NCI-H510A (cell line): ENCODE measurements around the gene PHLDB3.
A peak's percentile ranks its signal among the peaks of the same experiment; 100 is the strongest.
"Not testable (repeated sequence)": the region's sequence is repeated elsewhere in the genome, so short reads cannot be mapped to it uniquely, and the experiment has no call there.

Experiments used
- DNase-seq: peaks from one replicate; lab custom pipeline; 2025; lab: John Stamatoyannopoulos, UW

The PHLDB3 gene

DNA sequence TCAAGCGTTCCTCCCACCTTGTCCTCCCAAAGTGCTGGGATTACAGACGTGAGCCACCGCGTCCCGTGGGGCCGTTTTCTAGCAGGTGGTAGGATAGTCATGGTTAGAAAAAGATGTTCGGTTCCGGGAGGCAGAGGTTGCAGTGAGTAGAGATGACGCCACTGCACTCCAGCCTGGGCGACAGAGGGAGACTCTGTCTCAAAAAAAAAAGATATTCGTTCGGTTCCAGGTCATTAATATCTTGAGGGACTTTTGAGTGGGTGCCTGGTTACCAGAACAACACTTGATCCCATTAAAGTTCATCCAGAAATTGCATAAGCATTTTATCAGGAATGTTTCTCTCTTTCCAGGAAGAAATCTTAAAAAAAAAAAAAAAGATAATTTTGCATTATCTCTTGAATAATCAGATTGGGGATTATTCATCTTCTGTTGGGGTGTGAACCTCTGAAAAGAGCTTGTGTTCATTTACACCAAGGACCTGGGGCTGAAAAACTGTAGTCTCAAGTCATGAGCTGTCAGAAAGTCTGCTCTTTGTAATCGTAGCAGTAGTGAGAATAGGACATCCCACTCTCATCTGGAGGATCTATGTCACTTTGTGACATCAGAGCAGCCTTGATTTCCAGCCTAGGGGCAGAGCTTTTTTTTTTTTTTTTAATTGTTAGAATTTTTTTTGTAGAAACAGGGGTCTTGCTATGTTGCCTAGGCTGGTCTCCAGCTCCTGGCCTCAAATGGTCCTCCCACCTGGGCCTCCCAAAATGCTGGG, 23.5 kb upstream of the PHLDB3 start:
- DNase-seq: no peak

DNA sequence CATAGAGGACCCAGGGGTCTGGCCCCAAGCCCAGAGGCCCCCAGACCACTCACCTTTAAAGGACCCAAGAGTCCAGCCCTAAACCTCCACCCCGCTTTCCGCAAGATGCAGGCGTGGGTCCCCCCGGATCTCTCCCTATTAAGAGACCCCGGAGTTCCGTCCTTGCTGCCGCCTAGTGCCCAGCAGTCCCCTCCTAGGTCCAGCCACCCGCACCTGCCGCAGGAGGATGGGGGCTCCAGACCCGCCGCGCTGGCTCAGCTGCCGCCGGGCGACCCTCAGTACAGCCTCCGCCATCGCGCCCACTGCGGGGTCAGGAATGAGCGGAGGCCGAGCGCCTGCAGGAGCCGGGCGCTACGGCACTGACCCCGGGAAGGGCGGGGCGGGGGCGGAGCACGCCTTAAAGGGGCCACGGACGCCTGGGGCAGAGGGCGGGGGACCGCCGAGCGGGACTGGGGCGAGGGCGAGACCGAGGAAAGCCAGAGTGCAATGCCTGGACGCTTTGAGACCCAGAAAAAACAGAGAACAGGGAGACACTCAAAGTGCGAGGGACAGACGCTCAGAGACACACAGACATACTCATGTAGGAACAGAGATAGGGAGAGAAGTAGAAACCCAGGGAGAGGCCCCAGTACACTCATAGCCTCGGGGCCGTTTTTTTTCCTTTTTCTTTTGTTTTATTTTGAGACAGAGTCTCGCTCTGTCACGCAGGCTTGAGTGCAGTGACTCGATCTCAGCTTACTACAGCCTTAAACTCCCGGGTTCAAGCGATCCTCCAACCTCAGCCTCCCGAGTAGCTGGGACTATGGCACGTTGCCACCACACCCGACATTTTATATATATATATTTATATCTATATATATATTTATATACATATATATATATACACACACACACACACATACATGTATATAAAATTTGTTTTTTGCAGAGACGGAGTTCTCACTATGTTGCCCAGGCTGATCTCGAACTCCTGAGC, 22.6 kb upstream of the PHLDB3 start, which contains the start of gene ETHE1:
Gene ETHE1, minus strand, starts transcription at position 318 of the 976 bp plus-strand sequence. Its CDS starts 24 bp downstream, at position 294.
- DNase-seq: peak; percentile 28

DNA sequence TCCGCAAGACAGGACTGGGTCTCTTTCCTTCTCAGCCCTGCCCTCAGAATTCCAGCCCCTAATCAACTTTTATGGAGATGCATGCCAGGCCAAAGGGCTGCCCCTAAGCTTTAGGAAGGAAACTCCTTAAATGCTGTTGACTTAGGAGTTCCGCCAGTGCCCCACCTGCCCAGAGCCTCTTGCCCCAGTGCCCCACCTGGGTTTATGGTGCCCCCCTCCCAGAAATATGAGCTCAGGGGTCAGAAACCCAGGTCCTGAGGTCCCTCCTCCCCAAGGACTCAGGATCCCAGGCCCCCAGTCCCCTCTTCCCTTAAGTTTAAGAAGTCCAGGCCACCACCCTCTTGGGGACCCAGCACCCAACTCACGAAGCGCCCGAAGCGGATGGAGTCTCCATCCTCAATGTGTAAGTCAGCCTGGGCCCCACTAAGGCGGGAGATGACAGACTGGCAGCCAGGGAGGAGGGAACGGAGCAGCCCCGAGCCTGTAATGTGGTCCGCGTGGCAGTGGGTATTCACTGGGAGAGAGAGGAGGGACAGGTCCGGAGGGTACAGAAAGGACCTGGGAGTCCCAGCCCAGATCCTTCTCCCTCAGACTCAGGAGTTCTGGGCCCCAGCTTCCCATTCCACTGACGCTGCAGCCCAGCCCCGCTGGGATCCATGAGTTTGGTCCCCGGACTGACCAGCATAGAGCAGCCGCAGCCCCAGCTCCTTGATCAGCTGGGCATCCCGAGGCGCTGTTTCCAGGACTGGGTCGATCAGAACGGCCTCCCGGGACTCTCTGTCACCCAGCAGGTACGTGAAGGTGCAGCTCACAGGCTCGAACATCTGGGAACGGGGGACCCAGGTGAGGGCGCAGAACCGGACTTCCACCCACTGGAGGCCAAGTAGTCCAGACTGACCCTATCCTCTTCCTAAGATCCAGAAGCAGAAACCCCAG, 21.6 kb upstream of the PHLDB3 start:
- DNase-seq: no peak

DNA sequence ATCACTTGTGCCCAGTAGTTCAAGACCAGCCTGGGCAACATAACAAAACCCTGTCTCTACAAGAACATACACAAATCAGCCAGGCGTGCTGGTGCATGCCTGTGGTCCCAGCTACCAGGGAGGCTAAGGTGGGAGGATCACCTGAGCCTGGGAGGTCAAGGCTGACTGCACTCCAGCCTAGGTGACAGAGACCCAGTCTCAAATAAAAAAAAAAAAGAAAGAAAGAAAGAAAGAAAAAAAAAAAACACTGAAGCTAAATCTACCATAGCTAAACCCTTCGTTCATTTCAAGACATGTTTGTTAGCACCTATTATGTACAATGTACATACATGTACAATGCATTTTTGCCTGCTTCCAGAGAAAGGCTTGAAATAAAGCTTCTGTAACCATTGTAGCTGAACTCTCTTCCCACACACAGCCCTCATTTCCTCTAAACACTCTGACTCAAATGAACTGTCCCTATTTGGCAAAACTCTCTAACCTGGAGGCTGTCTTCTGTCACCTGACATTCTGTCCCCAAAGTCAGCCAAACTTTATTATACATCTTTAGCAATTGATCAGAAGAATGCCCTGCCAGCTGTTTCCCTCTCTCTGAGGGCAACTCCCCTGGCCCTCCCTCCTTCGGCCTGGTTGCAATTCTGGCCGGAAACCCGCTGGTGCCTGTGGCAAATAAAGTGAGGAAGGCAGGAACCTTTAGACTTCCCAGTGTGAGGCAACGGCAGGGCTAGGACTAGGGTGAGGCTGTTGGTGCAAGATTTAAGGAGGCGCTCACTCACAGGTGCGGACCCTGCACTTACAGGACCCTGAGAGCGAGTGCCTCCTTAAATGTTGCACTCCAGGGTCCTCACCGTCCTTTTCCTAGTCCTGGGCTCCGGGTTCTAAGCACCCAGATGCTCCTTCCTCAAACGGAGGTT, 20.6 kb upstream of the PHLDB3 start:
- DNase-seq: no peak

DNA sequence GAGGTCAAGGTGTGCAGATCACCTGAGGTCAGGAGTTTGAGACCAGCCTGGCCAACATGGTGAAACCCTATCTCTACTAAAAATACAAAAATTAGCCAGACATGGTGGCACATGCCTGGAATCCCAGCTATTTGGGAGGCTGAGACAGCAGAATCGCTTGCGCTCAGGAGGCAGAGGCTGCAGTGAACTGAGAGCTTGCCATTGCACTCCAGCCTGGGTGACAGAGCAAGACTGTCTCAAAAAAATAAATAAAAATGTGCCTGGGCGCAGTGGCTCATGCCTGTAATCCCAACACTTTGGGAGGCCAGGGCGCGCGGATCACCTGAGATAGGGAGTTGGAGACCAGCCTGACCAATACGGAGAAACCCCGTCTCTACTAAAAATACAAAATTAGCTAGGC, 19.1 kb upstream of the PHLDB3 start:
- DNase-seq: not testable (repeated sequence)

DNA sequence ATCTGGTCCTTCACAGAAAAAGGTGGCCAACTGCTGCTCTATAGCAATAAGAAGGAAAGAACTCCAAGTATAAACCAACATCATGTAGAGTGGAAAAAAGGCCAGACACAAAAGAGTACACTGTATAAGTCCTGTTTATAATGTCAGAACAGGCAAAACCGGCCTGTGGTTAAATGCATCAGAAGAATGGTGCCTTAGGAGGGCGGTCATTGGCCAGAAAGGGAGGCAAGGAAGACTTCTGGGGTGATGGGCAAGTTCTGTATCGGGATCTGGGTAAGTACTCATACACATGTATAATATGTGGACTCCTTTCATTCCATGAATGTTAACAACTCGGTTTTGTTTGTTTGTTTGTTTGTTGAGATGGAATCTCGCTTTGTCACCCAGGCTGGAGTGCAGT, 18.4 kb upstream of the PHLDB3 start:
- DNase-seq: no peak

DNA sequence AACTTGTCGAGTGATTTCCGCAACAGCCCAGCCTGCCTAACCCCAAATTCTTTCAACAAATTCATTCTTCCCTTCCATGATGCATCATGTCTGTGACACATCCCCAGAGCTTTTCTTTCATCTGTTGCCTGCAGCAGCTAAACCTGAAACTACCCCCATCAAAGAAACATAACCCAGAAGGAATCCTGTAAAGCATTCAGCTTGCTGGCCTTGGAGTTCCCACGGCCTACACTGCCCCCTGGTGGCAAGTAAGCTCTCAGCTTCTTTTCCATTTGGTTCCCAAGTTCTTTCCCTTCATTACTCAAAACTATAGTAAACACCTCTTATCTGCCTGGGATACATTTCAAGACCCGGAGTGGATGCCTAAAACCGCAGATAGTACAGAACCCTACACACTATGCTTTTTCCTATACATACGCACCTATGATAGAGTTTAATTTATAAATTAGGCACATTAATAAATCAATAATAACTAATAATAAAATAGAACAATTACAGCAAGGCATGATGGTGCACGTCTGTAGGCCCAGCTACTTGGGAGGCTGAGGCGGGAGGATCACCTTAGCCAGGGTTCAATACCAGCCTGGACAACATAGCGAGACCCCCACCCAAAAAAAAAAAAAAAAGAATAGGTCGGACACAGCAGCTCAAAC, 15.0 kb upstream of the PHLDB3 start:
- peak; percentile 18 for DNase-seq

DNA sequence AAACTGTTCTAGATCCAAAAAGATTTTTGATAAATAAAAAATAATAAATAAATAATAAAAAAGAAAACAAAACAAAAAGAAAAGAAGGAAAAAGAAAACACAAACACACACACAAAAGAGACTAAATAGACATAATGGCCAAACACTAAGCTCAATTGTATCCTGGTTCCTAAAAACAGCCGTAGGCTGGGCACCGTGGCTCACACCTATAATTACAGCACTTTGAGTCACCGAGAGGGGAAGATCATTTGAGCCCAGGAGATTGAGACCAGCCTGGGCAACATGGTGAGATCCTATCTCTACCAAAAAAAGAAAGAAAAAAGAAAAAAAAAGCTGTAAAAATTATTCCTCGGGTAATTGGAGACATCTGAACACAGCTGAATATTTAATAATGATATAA, 13.5 kb upstream of the PHLDB3 start:
- DNase-seq: no peak

DNA sequence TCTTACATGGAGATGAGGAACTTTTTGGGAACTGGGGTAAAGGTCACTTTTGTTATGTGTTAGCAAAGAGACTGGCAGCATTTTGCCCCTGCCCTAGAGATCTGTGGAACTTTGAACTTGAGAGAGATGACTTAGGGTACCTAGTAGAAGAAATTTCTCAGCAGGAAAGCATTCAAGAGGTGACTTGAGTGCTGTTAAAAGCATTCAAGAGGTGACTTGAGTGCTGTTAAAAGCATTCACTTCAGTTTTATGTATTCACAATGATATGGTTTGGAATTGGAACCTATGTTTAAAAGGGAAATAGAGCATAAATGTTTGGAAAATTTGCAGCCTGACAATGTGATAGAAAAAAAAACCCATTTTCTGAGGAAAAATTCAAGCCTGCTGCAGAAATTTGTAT, 7.9 kb upstream of the PHLDB3 start:
- not testable (repeated sequence) for DNase-seq

DNA sequence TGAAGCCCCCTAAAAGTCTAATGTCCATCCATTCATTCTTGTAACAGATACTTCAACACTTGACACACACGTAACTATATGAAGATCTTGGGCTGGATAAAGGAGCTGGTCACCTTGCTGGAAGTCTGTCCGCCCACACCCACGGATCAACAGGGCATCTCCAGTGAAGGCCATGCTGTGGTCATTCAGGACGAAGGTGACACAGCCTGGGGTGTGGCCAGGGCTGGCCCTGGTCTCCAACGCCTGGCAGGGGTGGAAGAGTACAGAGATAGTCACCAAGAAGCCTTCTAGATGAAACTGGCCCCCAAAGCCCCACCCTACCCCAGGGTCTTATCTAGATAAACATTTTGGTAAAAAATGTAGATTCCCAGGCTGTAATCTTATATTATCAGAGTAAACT, 6.8 kb upstream of the PHLDB3 start:
- no peak for DNase-seq

DNA sequence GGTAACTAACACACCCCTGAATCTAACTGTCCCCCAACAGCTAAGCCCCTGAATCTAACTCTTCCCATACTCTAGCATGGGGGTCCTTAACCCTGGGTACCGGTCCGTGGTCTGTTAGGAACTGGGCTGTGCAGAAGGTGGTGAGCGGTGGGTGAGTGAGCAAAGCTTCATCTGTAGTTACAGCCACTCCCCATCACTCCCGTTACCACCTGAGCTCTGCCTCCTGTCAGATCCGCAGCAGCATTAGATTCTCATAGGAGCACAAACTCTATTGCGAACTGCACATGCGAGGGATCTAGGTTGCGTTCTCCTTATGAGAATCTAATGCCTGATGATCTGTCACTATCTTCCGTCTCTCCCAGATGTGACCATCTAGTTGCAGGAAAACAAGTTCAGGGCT, 6.2 kb upstream of the PHLDB3 start:
- no peak for DNase-seq

DNA sequence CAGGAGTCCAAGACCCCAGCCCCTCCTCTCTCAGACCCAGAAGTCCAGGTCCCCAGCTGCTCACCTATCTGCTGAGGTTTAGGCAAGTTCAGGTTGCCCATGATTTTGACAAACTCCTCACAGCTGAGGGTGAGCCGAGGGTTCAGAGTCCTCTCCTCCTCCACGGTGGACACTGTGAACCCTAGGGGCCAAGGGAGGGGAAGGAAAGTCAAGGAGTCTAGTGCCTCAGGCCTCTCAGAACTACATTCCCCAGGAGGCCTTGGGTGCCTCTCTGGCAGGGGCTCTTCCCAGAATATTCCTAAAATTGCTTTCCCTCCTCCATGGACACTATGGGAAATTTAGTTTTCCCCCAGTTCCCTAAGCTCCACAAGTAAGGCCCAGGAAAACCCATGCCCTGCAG, 3.3 kb upstream of the PHLDB3 start:
- DNase-seq: no peak

DNA sequence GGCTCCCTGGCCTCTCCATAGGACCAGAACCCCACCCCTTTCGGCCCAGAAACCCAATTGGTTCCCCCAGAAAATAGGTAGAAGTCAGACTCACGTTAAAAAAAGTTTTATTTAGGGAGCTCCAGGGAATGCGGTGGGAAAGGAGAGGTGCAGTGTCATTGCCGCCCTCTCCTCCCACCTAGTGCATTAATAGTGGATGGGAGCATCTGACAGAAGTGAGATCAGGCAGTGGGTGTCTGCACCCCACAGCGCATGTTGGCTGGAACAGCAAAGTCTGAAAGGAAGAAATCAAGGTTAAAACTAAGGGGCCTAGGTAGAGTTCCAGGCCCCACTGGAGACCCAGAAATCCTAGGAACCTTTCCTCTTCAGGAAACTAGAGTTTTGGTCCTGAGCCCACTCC, 2.1 kb upstream of the PHLDB3 start:
- no peak for DNase-seq

DNA sequence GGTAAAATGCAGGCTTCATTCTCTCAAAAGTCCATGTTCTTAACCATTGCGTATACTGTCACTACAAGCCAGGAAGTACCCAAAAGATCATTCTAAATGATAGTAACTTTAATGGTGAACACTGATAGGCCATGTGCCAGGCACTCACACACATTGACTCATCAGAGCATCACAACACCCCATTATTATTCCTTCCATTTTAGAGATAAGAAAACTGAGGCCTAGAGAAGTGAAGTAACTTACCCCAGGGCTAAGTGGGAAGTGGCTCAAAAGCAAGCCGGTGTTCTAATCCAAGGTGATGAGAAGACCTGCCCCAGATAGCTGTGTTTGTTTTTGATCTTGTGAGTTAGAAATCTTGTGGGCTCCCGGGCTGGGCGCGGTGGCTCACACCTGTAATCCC, 1.4 kb upstream of the PHLDB3 start:
- DNase-seq: no peak

DNA sequence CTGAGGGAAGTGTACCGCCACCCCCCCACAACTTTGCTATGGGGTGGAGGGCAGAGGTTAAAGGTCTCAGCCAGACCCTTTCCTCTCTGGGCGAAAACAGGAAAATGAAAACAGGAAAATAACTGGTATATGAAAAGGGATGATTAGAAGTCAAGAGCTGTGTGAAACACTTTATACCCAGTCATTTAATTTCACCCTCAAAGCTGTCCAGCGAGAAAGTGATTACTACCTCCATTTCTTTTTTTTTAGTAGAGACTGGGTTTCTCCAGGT, 575 bp upstream of the PHLDB3 start:
- DNase-seq: no peak

DNA sequence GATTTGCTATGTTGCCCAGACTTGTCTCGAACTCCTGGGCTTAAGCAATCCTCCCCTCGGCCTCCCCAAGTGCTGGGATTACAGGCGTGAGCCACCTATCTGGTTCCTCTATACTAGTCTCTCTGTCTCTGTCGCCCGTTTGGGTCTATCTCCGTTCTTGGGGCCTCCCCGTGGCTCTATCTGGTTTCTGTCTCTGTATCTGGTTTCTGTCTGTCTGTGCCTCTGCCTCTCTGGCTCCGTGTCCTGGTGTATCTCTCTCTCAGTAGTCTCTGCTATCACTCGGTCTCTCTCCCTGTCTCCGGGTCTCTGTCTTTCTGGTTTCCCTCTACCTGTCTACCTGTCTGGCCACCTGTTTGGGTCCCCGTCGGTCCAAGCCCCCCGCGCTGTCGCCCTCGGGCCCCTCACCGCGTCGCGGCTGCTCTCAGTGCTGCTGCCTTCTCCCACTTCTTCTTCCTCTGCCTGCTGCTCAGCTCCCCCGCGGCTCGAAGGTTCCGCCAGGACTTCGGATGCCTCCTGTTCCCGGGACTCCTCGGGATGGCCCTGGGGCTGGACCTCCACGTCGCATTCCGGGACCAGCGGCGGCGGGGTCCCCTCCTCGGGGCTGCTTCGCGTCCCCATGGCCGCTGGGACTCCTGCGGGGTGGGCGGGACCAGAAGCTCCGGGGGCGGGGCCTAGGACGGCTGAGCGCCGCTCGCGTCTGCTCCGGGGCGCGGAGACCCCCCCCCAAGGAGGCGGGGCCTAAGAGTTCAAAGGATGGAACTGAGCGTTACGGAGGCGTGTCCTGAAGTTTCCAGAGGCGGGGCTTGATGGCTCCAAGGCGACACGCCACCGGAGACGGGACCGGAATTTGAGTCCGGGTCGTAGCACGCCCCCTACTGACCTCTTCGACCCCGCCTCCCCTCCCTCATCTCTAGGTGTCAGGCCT, 783 bp downstream of the PHLDB3 start:
- peak; percentile 83 for DNase-seq

DNA sequence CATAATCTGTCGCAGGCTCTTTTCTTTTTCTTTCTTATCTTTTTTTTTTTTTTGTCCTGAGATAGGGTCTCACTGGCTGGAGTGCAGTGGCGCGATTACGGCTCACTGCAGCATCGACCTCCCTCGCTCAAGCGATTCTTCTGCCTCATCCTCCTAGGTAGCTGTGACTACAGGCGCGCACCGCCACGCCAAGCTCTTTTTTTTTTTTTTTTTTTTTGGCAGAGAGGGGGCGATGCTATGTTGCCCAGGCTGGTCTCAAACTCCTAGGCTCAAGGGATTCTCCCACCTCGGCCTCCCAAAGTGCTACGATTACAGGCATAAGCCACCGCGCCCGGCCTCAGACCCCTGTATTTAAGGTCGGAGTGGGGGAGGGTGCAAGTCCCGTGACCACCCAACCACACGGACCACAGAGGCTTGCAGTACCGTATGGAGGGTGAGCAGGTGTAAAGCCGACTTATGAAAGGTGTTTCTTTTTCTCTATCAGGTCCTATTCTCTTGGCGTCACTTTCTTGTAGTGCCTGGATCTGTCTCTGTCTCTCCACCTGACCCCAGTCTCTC, 2.0 kb downstream of the PHLDB3 start:
- DNase-seq: no peak

DNA sequence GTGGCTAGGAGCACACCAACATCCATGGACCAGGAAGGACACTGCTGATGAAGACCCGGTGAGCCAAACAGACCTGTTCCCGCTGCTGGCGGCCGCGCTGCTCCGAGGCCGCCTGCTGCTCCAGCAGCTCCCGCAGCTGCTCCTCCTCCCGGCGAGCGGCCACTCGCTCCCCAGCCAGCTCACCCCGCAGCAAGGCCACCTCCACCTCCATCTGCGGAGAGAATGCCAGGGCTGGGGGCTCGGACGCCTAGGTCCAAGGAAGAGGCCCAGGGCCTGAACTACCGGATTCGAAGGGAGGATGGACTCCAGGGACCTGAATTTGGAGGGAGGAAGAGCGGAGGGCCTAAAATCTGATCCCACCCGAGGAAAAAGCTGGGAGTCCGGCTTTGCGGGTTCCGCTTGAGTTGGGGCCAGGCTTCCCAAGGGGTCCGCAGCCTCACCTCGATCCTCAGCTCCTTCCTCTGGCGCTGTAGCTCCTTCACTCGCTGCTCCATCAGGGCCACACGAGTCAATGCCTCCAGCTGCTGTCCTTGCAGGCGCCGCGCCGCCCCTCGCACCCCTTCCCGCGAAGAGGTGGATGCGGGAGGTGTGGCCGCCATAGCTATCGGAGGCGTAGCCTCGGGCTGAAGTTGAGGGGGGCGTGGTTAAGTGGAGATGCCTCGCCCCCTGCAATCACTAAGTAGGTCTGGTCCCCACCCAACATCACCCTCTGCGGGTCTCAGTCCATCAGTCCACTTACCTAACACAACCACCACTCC, 2.7 kb downstream of the PHLDB3 start:
- no peak for DNase-seq
